H1 (cell line): Measurements from ENCODE around the gene UVRAG. TPM values are rescaled to one million over a fixed set of nuclear protein-coding genes. Genes with fewer than 3 reads are reported as not detected.

ENCODE experiments used
- CTCF ChIA-PET: fragments of 300-600 bp; sonication (Branson Sonifier 250); formaldehyde crosslinking; loops from one replicate; lab custom pipeline; 2021; ENCODE audit not compliant: partially characterized antibody; lab: Charles Lee
- POLR2A ChIA-PET: fragments of 300-600 bp; sonication (Branson Sonifier 250); formaldehyde crosslinking; loops from one replicate; lab custom pipeline; 2021; ENCODE audit warnings: inconsistent platforms; ENCODE audit not compliant: partially characterized antibody; lab: Charles Lee
- DNase-seq, 2 experiments: peaks; one replicate each; pipeline versions ENCODE4 v3.0.0 to v3.0.0-alpha.2; 2010 to 2022; ENCODE audit warnings: low spot score in 2 of 2, low read depth in 1 of 2, mixed read lengths in 1 of 2
- FAIRE-seq: peaks from 2 replicates; lab custom pipeline; 2011; peaks lifted over from hg19 to GRCh38; lab: Jason Lieb, UNC
- H2AFZ ChIP-seq: 2 replicates; pipeline ENCODE4 v1.8.1; 2012; ENCODE audit warnings: low read length, inconsistent platforms
- H2AK5ac ChIP-seq: 2 replicates; pipeline ENCODE4 v1.6.1; 2013; ENCODE audit warnings: low read depth, low read length
- H2BK120ac ChIP-seq: replicated peaks from 2 replicates; pipeline ENCODE3; 2013; ENCODE audit warnings: low read depth, low read length, inconsistent platforms
- H2BK12ac ChIP-seq: 2 replicates; pipeline ENCODE4 v1.6.1; 2013; ENCODE audit warnings: low read depth, low read length
- H2BK15ac ChIP-seq: 2 replicates; pipeline ENCODE4 v1.6.1; 2013; ENCODE audit warnings: low read length
- H2BK20ac ChIP-seq: 2 replicates; pipeline ENCODE4 v1.6.1; 2013; ENCODE audit warnings: low read length
- H2BK5ac ChIP-seq: 2 replicates; pipeline ENCODE4 v1.6.1; 2013; ENCODE audit warnings: low read depth, low read length
- H3K14ac ChIP-seq: 2 replicates; pipeline ENCODE4 v1.6.1; 2013; ENCODE audit warnings: inconsistent platforms; ENCODE audit not compliant: insufficient read length
- H3K18ac ChIP-seq: 2 replicates; pipeline ENCODE4 v1.6.1; 2013; ENCODE audit warnings: low read length; ENCODE audit errors: extremely low read depth
- H3K23ac ChIP-seq: 2 replicates; pipeline ENCODE4 v1.6.1; 2013; ENCODE audit warnings: inconsistent platforms; ENCODE audit not compliant: insufficient read length
- H3K23me2 ChIP-seq: 2 replicates; pipeline ENCODE4 v1.6.1; 2013; ENCODE audit warnings: low read depth, low read length
- H3K27ac ChIP-seq: 2 replicates; pipeline ENCODE4 v1.6.1; 2011; ENCODE audit warnings: low read depth, low read length, inconsistent platforms
- H3K27me3 ChIP-seq, 4 experiments: replicated peaks in 1 of 4; 1 replicate in 1 of 4; 2 replicates in 3 of 4; pipeline versions ENCODE4 v1.6.1 to v1.8.1; 2011 to 2013; ENCODE audit warnings: low read length in 3 of 4, mild to moderate bottlenecking in 3 of 4, inconsistent platforms in 2 of 4, mixed read lengths in 2 of 4, moderate library complexity in 1 of 4; ENCODE audit not compliant: control insufficient read depth in 3 of 4, insufficient read depth in 3 of 4; ENCODE audit errors: extremely low read depth in 1 of 4
- H3K36me3 ChIP-seq, 4 experiments: 2 replicates each; pipeline versions ENCODE4 v1.6.1 to v1.8.1; 2011 to 2013; ENCODE audit warnings: mild to moderate bottlenecking in 4 of 4, low read length in 3 of 4, moderate library complexity in 2 of 4, control low read depth in 1 of 4, inconsistent platforms in 1 of 4; ENCODE audit not compliant: insufficient read depth in 4 of 4, control insufficient read depth in 2 of 4
- H3K4ac ChIP-seq: replicated peaks from 2 replicates; pipeline ENCODE3; 2013; ENCODE audit warnings: low read length, low read depth, mixed read lengths, inconsistent platforms; ENCODE audit not compliant: insufficient read length
- H3K4me1 ChIP-seq, 4 experiments: replicated peaks in 1 of 4; 1 replicate in 1 of 4; 2 replicates in 3 of 4; pipeline versions ENCODE4 v1.6.1 to v1.8.1; 2011 to 2013; ENCODE audit warnings: low read length in 3 of 4, inconsistent platforms in 2 of 4, mixed read lengths in 1 of 4; ENCODE audit not compliant: insufficient read depth in 4 of 4, control insufficient read depth in 3 of 4
- H3K4me2 ChIP-seq, 2 experiments: 2 replicates each; pipeline versions ENCODE4 v1.6.1 to v1.8.1; 2011 to 2013; ENCODE audit warnings: low read depth in 2 of 2, low read length in 2 of 2, control low read depth in 1 of 2, inconsistent platforms in 1 of 2, mild to moderate bottlenecking in 1 of 2; ENCODE audit not compliant: insufficient read depth in 1 of 2
- H3K4me3 ChIP-seq, 4 experiments: fragments of 200-600, 300-600 bp in 1 of 4; sonication (generic), shearing (Covaris generic), sonication (Bioruptor Twin) in 1 of 4; 2 replicates each; pipeline versions ENCODE4 v1.5.1 to v1.8.1; 2011 to 2016; ENCODE audit warnings: low read length in 4 of 4, low read depth in 3 of 4, control low read depth in 2 of 4, inconsistent platforms in 2 of 4, mild to moderate bottlenecking in 2 of 4, mixed read lengths in 1 of 4, moderate library complexity in 1 of 4; ENCODE audit not compliant: insufficient read depth in 2 of 4; ENCODE audit errors: extremely low read depth in 1 of 4
- H3K56ac ChIP-seq: replicated peaks from 2 replicates; pipeline ENCODE3; 2013; ENCODE audit warnings: low read depth, mild to moderate bottlenecking, mixed read lengths, low read length, inconsistent platforms; ENCODE audit not compliant: insufficient read length
- H3K79me1 ChIP-seq: 2 replicates; pipeline ENCODE4 v1.6.1; 2013; ENCODE audit warnings: low read depth, low read length, control low read depth
- H3K79me2 ChIP-seq, 2 experiments: 2 replicates each; pipeline versions ENCODE4 v1.6.1 to v1.8.1; 2012 to 2013; ENCODE audit warnings: low read length in 2 of 2, mild to moderate bottlenecking in 2 of 2, inconsistent platforms in 1 of 2; ENCODE audit not compliant: insufficient read depth in 2 of 2, control insufficient read depth in 1 of 2
- H3K9ac ChIP-seq, 4 experiments: replicated peaks in 1 of 4; 1 replicate in 1 of 4; 2 replicates in 3 of 4; pipeline versions ENCODE4 v1.6.1 to v1.8.1; 2011 to 2013; ENCODE audit warnings: low read depth in 3 of 4, low read length in 3 of 4, control low read depth in 2 of 4, mild to moderate bottlenecking in 2 of 4, moderate library complexity in 2 of 4, inconsistent platforms in 1 of 4; ENCODE audit errors: extremely low read depth in 1 of 4
- H3K9me3 ChIP-seq, 2 experiments: 2 replicates each; pipeline versions ENCODE4 v1.6.1 to v1.8.1; 2012 to 2013; ENCODE audit warnings: mild to moderate bottlenecking in 2 of 2, moderate library complexity in 2 of 2, control low read depth in 1 of 2, inconsistent platforms in 1 of 2, low read depth in 1 of 2, low read length in 1 of 2, mixed read lengths in 1 of 2; ENCODE audit not compliant: insufficient read depth in 2 of 2
- H4K20me1 ChIP-seq, 2 experiments: replicated peaks in 1 of 2; 2 replicates each; pipeline versions ENCODE3 to v1.8.1; 2011 to 2013; ENCODE audit warnings: inconsistent platforms in 2 of 2, low read length in 2 of 2, mild to moderate bottlenecking in 1 of 2; ENCODE audit not compliant: insufficient read depth in 2 of 2, control insufficient read depth in 1 of 2
- H4K5ac ChIP-seq: 2 replicates; pipeline ENCODE4 v1.6.1; 2013; ENCODE audit warnings: low read length, low read depth, mixed read lengths, inconsistent platforms; ENCODE audit not compliant: insufficient read length
- H4K8ac ChIP-seq: 2 replicates; pipeline ENCODE4 v1.8.0; 2013; ENCODE audit warnings: mild to moderate bottlenecking, moderate library complexity, low read length, inconsistent platforms; ENCODE audit not compliant: insufficient read depth; ENCODE audit errors: extremely low read depth
- H4K91ac ChIP-seq: replicated peaks from 2 replicates; pipeline ENCODE3; 2013; ENCODE audit warnings: low read length, mixed read lengths, inconsistent platforms; ENCODE audit not compliant: insufficient read length
- CEBPB ChIP-seq: IDR thresholded peaks from 2 replicates; pipeline ENCODE4 v1.6.1; 2012; ENCODE audit warnings: low read depth, low read length
- HDAC6 ChIP-seq: IDR thresholded peaks from one replicate; pipeline ENCODE4 v1.7.1; 2012; ENCODE audit warnings: low read depth, mild to moderate bottlenecking, inconsistent platforms, low read length, moderate library complexity
- RAD21 ChIP-seq, 2 experiments: IDR thresholded peaks in 1 of 2; conservative IDR thresholded peaks in 1 of 2; 2 replicates each; pipeline ENCODE4 v1.6.1; 2011; ENCODE audit warnings: low read depth in 2 of 2, low read length in 2 of 2, improper control_type of control experiment in 1 of 2, inconsistent platforms in 1 of 2, mild to moderate bottlenecking in 1 of 2, moderate library complexity in 1 of 2
- WGBS, 2 experiments: shearing (Covaris generic) in 1 of 2; methylation state at CpG; one replicate each; pipeline versions ENCODE4 v1.1.6 to v1.1.7; 2013 to 2015; ENCODE audit warnings: low lambda C conversion rate in 2 of 2, mixed read lengths in 2 of 2, inconsistent platforms in 1 of 2, low coverage in 1 of 2, missing lambda C conversion rate in 1 of 2; ENCODE audit not compliant: insufficient replicate concordance in 2 of 2, insufficient coverage in 1 of 2, insufficient read length in 1 of 2; ENCODE audit errors: extremely low coverage in 1 of 2, missing lambda C conversion rate in 1 of 2; 5-methylcytosine and 5-hydroxymethylcytosine counted together
- polyA plus RNA-seq, 7 experiments: library from polyadenylated mRNA; depleted of rRNA in 3 of 7; stranded (reverse) in 5 of 7; unstranded in 2 of 7; fragments of >200 nt in 5 of 7; fragments of 200-250 nt in 2 of 7; gene quantifications; 1 replicate in 5 of 7; 2 replicates in 1 of 7; 4 replicates in 1 of 7; pipeline versions ENCODE4 v1.2.1 to v1.2.3, GENCODE V29; 2011 to 2013; ENCODE audit warnings: missing spikeins in 2 of 7, mixed read lengths in 2 of 7
- total RNA-seq: library from RNA; stranded (reverse); fragmentation: NEBNext Ultra II Directional; extraction: Animal tissue kit (Norgen Biotek cat#: 25700); gene quantifications from 2 replicates; pipeline ENCODE4 v1.2.1, GENCODE V29; 2021

Gene UVRAG
- total and polyA plus RNA-seq, 2 of the 8 experiments (the other 6 are each of a cell fraction or from before 2014, with no cell fraction given): 5.5 to 14.7 TPM

DNA sequence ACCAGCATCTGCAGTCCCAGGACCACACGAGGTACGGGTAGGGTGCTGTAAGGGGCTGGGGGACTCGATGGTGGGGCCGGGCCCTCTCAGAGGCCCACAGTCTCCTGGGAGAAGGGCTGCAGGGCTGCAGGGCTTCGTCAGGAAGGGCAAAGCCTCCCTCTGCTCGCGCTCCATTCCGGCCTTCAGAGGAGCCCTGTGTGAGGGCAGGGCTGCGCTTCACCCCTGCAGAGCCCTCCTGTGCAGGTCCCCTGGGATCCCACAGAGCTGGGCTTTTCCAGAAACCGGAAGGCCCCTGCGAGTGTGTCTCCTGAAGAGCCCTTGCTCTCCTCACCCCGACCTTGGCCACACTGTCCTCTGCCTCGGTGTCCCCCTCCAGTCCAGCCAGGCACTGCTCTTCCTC lies 364.1 kb downstream of the UVRAG start:
- Histone ChIP-seq H3K56ac (no peak overlapping the region), H2BK120ac (no peak overlapping the region), H4K8ac (no peak overlapping the region), H3K4me3 (no peak overlapping the region), H2BK12ac (no peak overlapping the region), H2BK20ac (no peak overlapping the region), H4K5ac (no peak overlapping the region), H3K4me2 (no peak overlapping the region), H3K9ac (no peak overlapping the region), H3K9me3 (no peaks in the 10 kb centered on the region), H3K23ac (no peak overlapping the region), H3K27me3 (no peaks in the 10 kb centered on the region), H3K79me1 (no peaks in the 10 kb centered on the region), H3K36me3 (no peaks in the 10 kb centered on the region), H3K23me2 (peaks cover 2% of the 10 kb centered on the region; the same call in 1 of the 2 replicates), H2BK5ac (no peak overlapping the region), H3K14ac (no peak overlapping the region), H3K79me2 (no peaks in the 10 kb centered on the region), H2AFZ (no peak overlapping the region), H2AK5ac (no peak overlapping the region), H3K27ac (no peak overlapping the region), H3K4ac (no peak overlapping the region), H4K20me1 (no peaks in the 10 kb centered on the region), H4K91ac (no peak overlapping the region), H3K4me1 (peaks cover 0 to 4% (median 2%) of the 10 kb centered on the region in 4 experiments; a peak in 2 of 7 replicates), H2BK15ac (no peak overlapping the region), H3K18ac (no peak overlapping the region)
- 92% methylated on average over 13 of the region's 13 CpGs; no CpG with 5 or more reads in 1 of the 2 experiments for WGBS, 2 experiments
- DNase-seq (no peak), FAIRE-seq (no peak)
- ChIA-PET CTCF (interaction anchor here (0.6 to 1.7 kb wide), 3 partner anchors 28 to 623 kb away, joined by 4 to 5 read pairs (median 4); no protein-coding TSS in a partner anchor), POLR2A (no interaction called here)
- no peak for TF ChIP-seq CEBPB
- no peak for TF ChIP-seq RAD21 (IDR thresholded peaks at IDR 0.05 in 1 of 2, conservative IDR thresholded peaks at IDR 0.05 in 1 of 2; ENCODE audit: low read depth in 2 of 2, low read length in 2 of 2)
- TF ChIP-seq HDAC6: no peak
